Fibroblast of the aortic adventitia (primary cell): Measurements from ENCODE around the gene PCDHGA1. TPM values are rescaled to one million over a fixed set of nuclear protein-coding genes. Genes with fewer than 3 reads are reported as not detected.
A peak's percentile ranks its signal among the peaks of the same experiment; 100 is the strongest.
"Not testable (repeated sequence)": the region's sequence is repeated elsewhere in the genome, so short reads cannot be mapped to it uniquely, and the experiment has no call there.

ENCODE experiments used
- DNase-seq: peaks from one replicate; pipeline ENCODE4 v3.0.0-alpha.2; 2010; ENCODE audit warnings: low read depth
- H3K4me3 ChIP-seq: 2 replicates; pipeline ENCODE4 v1.5.1; 2011; ENCODE audit warnings: low read depth, mild to moderate bottlenecking, control low read depth, low read length, moderate library complexity
- total RNA-seq: library from RNA; depleted of rRNA; stranded (reverse); fragments of >200 nt; gene quantifications from 2 replicates; pipeline ENCODE4 v1.2.3, GENCODE V29; 2012; ENCODE audit warnings: low replicate concordance
- TF ChIP-seq, protein P1 (sequence below): IDR thresholded peaks from 2 replicates; pipeline ENCODE4 v1.5.1; 2011; ENCODE audit warnings: mild to moderate bottlenecking, low read length, control low read depth, inconsistent platforms; ENCODE audit not compliant: insufficient read depth

The PCDHGA1 gene
- total RNA-seq, 1 donor: 1.4 TPM

DNA sequence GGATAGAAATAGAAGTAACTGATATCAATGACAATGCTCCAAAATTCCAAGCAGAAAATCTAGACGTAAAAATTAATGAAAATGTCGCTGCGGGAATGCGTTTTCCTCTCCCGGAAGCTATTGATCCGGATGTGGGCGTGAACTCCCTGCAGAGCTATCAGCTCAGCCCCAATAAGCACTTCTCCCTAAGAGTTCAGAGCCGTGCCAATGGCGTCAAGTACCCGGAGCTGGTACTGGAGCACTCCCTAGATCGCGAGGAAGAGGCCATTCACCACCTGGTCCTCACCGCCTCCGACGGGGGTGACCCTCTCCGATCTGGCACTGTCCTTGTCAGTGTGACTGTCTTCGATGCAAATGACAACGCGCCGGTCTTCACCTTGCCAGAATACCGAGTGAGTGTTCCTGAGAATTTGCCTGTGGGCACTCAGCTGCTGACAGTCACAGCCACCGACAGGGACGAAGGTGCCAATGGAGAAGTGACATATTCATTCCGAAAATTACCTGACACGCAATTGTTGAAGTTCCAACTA, 83.3 kb downstream of the PCDHGA1 start:
- TF ChIP-seq, protein P1, sequence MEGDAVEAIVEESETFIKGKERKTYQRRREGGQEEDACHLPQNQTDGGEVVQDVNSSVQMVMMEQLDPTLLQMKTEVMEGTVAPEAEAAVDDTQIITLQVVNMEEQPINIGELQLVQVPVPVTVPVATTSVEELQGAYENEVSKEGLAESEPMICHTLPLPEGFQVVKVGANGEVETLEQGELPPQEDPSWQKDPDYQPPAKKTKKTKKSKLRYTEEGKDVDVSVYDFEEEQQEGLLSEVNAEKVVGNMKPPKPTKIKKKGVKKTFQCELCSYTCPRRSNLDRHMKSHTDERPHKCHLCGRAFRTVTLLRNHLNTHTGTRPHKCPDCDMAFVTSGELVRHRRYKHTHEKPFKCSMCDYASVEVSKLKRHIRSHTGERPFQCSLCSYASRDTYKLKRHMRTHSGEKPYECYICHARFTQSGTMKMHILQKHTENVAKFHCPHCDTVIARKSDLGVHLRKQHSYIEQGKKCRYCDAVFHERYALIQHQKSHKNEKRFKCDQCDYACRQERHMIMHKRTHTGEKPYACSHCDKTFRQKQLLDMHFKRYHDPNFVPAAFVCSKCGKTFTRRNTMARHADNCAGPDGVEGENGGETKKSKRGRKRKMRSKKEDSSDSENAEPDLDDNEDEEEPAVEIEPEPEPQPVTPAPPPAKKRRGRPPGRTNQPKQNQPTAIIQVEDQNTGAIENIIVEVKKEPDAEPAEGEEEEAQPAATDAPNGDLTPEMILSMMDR: no peak
- peak overlapping the region; percentile 62 for H3K4me3 ChIP-seq
- DNase-seq: no peak

- not testable (repeated sequence) for H3K4me3 ChIP-seq, DNase-seq
Measured at GRCh38 chr5:141414548-141415274, 84.4 kb downstream of the PCDHGA1 start.

DNA sequence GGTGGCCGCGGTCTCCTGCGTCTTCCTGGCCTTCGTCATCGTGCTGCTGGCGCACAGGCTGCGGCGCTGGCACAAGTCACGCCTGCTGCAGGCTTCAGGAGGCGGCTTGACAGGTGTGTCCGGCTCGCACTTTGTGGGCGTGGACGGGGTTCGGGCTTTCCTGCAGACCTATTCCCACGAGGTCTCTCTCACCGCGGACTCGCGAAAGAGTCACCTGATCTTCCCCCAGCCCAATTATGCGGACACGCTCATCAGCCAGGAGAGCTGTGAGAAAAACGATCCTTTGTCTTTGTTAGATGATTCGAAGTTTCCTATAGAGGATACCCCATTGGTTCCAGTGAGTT, 84.9 kb downstream of the PCDHGA1 start:
- DNase-seq: not testable (repeated sequence)

GRCh38 chr5:141417494-141418172, 87.3 kb downstream of the PCDHGA1 start, which contains the start of gene PCDHGB7:
Gene PCDHGB7 (plus strand): TSS chr5:141417677. CDS start chr5:141417860, 183 bp downstream.
- peak within 1 kb of the TSS; percentile 66 for H3K4me3 ChIP-seq
- TF ChIP-seq, protein P1: peak; percentile 87
- peak; percentile 87 for DNase-seq

More for the DNA sequence above, 84.9 kb downstream of the PCDHGA1 start:
- H3K4me3 ChIP-seq: not testable (repeated sequence)

- DNase-seq: no peak
- H3K4me3 ChIP-seq: peak overlapping the region; percentile 25
- TF ChIP-seq, protein P1: no peak
Measured at GRCh38 chr5:141419074-141419880, 89.0 kb downstream of the PCDHGA1 start.

DNA sequence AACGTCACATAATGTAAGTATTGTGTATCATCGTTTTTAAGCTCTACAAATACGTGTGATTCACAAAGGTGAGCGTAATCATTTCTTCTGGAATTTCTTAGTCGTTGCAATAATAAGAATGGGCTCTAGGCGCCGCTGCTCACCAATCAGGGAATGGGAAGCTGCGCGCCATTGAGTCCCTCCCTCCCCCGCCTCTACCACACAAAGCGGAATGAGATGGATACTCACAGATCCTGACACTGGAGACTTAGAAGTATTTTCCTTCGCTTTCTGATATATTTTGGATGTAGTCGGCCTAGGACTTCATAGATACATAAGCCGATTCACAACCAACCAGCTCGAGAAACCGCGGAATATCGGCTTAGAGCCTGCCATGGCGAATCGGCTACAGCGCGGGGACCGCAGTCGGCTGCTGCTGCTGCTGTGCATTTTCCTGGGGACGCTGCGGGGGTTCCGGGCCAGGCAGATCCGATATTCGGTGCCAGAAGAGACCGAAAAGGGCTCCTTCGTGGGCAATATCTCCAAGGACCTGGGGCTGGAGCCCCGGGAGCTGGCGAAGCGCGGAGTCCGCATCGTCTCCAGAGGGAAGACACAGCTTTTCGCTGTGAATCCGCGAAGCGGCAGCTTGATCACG, 90.7 kb downstream of the PCDHGA1 start, which contains the start of gene PCDHGA11:
Gene PCDHGA11 (plus strand): TSS at position 197 of the 634 bp plus-strand sequence. CDS start 177 bp downstream, at position 374.
- peak within 1 kb of the TSS; percentile 71 for H3K4me3 ChIP-seq
- DNase-seq: peak; percentile 84
- TF ChIP-seq, protein P1: peak; percentile 75

GRCh38 chr5:141421489-141421855, 91.2 kb downstream of the PCDHGA1 start:
- peak overlapping the region; percentile 71 for H3K4me3 ChIP-seq
- TF ChIP-seq, protein P1: no peak
- peak; percentile 45 for DNase-seq
